ENCODE results near the gene PTEN. TPM values are rescaled to one million over a fixed set of nuclear protein-coding genes. Genes with fewer than 3 reads are reported as not detected.

Gene PTEN
- total and polyA plus RNA-seq, 2 experiments from 2014 or later: 20.8 to 64.0 TPM

- Mint-ChIP-seq H3K36me3 (ENCODE audit: low read depth) (peaks cover 16% of the 10 kb centered on the region; the same call in 2 of the 3 replicates), H3K27ac (no peak overlapping the region), H3K9me3 (peaks cover 4% of the 10 kb centered on the region), H3K4me1 (peaks cover 22% of the 10 kb centered on the region), H3K4me3 (peak overlapping the region; percentile 95), H3K27me3 (ENCODE audit: insufficient read depth, low read depth, poor library complexity) (peaks cover 5% of the 10 kb centered on the region)
- no peak for ATAC-seq
- DNase-seq (ENCODE audit: low spot score): no peak
- Histone ChIP-seq H3K4me2 (peak overlapping the region; percentile 84), H4K20me1 (replicated peaks; ENCODE audit: insufficient read depth) (peaks cover 30% of the 10 kb centered on the region), H3K27me3 (ENCODE audit: insufficient read depth) (no peaks in the 10 kb centered on the region), H2AFZ (no peak overlapping the region), H3K27ac (ENCODE audit: low read depth) (no peak overlapping the region), H3K4me3 (peak overlapping the region; percentile 87), H3K36me3 (ENCODE audit: insufficient read depth) (no peaks in the 10 kb centered on the region), H3K9me2 (ENCODE audit: insufficient read depth) (no peaks in the 10 kb centered on the region), H3F3A (replicated peaks; ENCODE audit: low read depth) (peaks cover 4% of the 10 kb centered on the region; the same call in 1 of the 2 replicates), H3K4me1 (ENCODE audit: insufficient read depth) (peaks cover 23% of the 10 kb centered on the region; the same call in 1 of the 2 replicates), H3K79me2 (replicated peaks; ENCODE audit: insufficient read depth) (peaks cover 83% of the 10 kb centered on the region)
- no peak for TF ChIP-seq NANOG (IDR thresholded peaks at IDR 0.05; ENCODE audit: borderline replicate concordance)
- no peak for TF ChIP-seq REST (IDR thresholded peaks at IDR 0.05; ENCODE audit: unreplicated experiment)
- no peak for TF ChIP-seq EZH2 (IDR thresholded peaks at IDR 0.05; ENCODE audit: low read depth, unreplicated experiment)
- no peak for TF ChIP-seq CREB1 (CRISPR knock-in tag; IDR thresholded peaks at IDR 0.05; ENCODE audit: low read depth)
- TF ChIP-seq EZH2phosphoT487 (IDR thresholded peaks at IDR 0.05; ENCODE audit: unreplicated experiment): no peak
- no peak for TF ChIP-seq STAT1 (IDR thresholded peaks at IDR 0.05; ENCODE audit: unreplicated experiment)
- no peak for TF ChIP-seq ETS1 (IDR thresholded peaks at IDR 0.05)
- TF ChIP-seq ZNF331 (CRISPR knock-in tag; IDR thresholded peaks at IDR 0.05; ENCODE audit: low read depth): no peak
- no peak for TF ChIP-seq ZNF462 (CRISPR knock-in tag; IDR thresholded peaks at IDR 0.05)
- TF ChIP-seq CTCF (conservative IDR thresholded peaks at IDR 0.05; ENCODE audit: low read depth in 2 of 2): no peak
- no peak for TF ChIP-seq ZNF114 (CRISPR knock-in tag; IDR thresholded peaks at IDR 0.05)
- no peak for TF ChIP-seq POLR2AphosphoS5 (IDR thresholded peaks at IDR 0.05; ENCODE audit: low read depth)
Observed at GRCh38 chr10:87867453-87867852, 4.0 kb downstream of the PTEN start.

Data from GM23338 (cell line).